Stimulated activated CD4-positive, alpha-beta T cell treated with anti-CD3 and anti-CD28 coated beads, TNF-alpha, amount 100 ng/mL, for 4 hours (primary cell): ENCODE results near the gene TCN1.

Experiments
- DNase-seq, 3 experiments: peaks; one replicate each; pipeline ENCODE4 v3.0.0-alpha.2; 2020; ENCODE audit warnings: low read depth in 3 of 3

Gene TCN1

DNA sequence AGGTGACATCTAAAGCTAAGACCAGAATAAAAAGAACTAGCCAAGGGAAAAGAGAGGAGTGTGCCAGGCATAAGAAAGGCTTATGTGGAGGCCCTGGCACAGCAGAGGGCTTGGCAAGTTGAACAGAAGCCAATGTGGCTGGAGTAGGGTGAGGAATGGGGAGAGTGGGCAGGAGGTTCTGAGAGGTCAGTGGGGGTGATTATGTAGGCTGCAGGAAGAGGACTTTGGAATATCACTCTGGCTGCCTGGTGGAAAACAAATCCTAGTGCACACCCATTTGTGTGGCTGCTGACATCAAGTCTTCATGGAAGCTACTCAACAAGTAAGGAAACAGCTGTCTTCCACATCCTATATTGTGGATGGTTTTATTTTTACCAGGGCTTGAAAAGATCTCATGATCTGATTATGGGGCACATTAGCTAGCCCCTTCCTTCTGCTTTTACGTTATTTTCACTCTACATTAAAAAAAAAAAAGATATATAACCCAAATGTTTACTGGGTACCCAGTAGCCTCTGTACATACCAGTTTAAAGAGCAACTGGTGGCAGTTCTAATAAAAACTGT lies 59.2 kb downstream of the TCN1 start:
- no peak for DNase-seq

DNA sequence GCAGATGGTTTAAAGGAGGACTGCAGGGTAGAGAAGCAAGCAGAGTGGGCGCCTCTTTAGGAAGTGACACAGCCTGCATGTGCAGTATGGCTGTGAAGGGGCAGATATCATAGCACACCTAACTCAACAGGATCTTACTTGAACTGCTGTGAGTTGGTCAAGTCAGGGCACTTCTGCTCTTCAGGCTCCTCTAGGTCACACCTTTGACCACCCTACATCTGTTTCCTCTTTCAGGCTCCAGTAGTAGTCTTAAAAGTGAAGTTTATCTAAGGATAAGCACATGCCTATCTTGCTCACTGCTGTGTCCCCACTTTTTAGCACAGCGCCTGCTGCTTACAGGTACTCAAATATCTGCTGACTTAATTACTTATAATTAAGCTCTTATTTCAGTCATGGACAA lies 62.2 kb downstream of the TCN1 start:
- DNase-seq = no peak
